ENCODE data around the gene CDC14B.

The CDC14B gene

DNA sequence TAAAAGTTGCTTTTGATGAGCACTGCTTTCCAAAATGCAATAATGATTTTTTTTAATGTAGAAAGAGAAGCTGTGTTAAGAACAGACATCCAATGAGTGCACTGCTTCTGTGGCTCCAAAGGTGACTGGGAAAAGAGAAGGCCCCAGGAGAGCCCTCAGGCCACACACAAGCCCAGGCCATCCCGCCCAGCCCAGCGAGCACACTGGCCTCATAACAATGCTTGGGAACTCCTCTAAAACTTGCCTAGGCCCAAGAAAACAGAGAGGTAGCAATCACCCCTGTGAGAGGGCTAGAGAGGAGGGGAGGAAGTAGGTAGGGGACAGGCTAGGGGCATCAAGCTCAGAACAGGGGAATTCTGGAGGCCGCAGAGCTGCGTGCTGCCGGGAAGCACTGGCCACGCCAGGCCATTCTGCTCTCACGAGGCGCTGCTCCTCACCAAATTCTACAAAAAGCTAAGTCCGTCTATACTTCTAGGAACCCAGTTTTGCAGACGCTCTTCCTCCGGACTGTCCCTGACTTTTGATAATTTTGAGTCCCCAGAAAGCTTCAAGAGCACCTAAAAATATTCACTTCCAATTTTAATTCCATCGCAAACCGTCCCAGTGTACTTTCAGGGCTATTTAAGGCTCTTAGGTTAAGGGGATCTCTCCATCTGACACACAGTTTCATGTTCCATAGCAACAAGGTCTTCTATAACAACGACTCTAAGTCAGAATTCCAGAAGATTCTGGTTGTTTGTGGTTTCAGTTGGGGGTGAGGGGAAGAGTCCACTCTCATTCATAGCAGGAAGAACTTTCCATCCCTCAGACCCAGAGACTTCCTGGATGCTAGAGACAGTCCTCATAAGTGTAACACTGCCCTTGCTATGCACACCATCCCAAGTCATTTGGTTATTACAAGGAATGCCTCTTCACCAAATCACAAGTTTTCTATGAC lies 118.7 kb downstream of the CDC14B start:
- no peak for DNase-seq (ENCODE audit: low read depth)

DNA sequence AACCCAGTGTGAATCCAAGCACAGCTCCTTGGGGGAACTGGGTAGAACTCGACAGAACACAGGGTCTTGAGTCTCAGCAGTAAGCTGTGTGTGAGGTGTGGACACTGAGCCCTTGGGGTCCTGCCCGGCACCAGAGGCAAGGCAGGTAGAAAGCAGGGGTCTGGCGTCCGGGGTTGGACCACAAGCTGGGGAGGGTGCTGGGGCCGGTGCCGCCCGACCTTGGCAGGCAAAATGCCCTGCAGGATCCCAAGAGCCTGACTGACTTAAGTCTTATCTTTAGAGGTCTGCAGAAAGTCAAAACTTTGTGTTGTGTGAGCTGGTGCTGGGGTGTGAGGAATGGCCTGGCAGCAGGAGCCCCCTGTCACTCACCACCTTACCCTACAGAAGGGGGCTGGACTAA lies 120.4 kb downstream of the CDC14B start:
- no peak for DNase-seq (ENCODE audit: low read depth)

DNA sequence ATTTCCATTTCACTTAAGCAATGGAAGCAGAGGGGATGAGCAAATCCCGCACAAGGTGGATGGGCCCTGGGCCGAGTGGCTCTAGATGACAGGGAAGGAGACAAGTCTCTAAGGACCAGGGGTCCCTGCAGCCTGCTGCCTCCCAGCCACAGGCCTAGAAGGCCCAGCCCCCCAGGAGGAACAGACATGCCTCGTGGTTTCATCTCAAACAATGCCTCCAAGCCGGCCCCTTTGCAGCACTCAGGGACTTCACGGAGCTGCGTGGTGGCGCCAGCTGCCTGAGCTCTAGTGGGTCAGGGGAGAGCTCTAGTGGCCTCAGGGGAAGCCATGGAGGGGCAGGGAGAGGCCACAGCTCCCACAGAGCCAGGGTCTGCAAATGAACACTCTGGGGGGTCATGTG lies 120.8 kb downstream of the CDC14B start:
- no peak for DNase-seq (ENCODE audit: low read depth)

DNA sequence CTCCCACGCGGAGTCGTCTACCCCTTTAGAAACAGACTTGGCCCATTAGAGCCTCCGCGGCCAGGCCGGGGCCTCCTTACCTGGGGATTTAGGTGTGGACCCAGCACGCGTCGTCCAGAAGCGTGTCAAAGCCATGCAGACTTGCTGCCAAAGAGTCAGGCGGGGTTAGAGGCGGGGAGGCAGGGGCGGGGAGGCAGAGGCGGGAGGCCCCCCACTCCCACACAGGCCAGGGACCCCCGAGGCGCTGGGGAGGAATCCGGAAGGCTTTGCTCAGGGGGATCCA lies 122.6 kb downstream of the CDC14B start:
- no peak for DNase-seq (ENCODE audit: low read depth)

DNA sequence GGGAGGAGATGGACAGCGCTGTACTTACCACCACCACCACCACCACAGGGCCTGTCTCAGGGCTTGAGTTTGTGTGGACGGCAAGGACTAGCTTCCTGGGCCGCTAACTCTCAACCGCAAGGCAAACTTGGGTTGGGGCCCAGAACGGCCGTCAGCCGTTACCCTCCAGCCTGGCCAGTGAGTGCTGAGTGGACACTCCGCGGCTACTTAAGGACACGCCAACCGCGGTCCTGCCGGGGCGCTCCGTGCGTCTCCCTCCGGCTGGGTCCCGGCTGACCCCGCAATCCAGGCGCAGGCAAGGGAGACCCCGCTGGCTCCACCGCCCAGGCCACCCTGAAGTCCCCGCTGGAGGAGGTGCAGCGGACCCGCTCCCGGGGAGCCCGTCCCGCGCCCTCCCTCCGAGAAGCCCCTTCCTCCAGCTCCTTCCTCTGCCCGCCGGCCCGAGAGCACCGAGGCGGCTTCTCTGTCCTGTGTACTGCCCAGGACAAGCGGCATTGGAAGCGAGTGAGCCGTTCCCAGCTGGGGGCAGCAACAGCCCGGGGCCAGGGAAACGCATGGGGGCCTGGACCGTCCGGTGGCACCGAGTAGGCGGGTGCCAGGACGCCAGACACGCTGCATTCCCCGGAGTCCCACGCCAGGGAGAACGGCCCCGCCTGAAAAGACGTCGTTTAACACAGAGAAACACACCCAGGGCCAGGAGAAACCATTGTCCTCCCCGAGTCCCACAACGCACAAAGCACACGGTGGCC lies 123.1 kb downstream of the CDC14B start:
- no peak for DNase-seq (ENCODE audit: low read depth)

DNA sequence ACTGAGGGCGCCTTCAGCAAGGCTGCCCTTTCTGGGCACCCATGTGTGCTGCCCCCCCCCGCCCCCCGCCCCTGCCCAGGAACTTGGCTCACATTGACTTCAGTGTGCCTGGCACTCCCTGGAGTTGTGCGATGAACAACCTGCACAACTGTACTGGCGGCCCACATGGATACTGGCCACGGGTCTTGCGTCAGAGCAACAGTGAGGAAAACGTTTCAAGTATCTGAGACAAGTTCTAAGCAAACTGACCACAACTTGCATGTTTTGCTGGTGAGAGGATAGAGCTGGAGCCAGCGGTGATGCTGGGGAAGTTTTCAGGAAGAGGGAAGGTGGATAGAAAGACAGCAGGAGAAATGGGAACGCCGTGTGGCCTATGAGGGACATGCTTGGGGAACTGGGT lies 124.3 kb downstream of the CDC14B start:
- DNase-seq (ENCODE audit: low read depth), result no peak

DNA sequence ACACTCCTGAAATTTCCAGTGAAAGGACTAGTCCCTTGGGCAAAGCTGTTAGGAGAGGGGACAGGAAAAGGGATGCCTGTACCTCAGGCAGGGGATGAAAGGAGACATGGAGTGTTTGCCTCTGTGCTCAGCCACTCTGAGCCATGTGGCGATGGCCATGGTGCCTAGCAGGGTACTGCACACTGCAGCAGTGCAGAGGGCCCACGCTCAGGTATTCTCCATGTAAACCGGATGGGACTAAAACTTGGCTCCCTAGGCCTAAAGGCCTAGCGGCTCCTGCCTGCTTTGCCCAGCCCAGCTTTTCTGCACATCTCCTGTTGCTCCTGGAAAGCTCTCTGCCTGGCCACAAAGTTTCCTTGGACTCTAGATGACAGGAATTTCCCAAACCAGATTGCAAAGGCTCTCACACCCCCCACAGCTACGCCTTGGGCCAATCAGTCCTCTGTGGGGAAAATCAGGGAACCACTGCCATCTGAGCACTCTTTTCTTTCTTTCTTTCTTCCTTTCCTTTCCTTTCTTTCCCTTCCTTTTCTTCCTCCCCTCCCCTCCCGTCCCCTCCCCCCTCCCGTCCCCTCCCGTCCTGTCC lies 125.3 kb downstream of the CDC14B start:
- DNase-seq (ENCODE audit: low read depth), result no peak

DNA sequence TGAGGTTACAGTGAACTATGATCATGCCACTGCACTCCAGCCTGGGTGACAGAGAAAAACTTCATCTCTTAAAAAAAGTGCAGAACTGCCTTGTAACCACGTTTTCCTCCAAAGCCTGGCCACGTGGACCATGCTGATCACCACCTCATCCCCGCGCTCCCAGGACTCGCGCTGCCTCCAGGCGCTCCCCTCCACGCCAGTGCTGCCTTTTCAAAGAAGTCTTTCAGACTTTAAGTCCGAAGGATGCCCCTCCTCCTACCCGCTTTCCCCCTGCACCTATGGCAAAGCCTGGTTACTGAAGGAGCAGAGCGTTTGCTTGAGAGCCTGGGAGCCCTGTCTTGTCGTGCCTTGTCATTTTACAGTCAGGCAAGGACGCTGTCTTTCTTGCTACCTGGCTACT lies 125.9 kb downstream of the CDC14B start:
- no peak for DNase-seq (ENCODE audit: low read depth)

DNA sequence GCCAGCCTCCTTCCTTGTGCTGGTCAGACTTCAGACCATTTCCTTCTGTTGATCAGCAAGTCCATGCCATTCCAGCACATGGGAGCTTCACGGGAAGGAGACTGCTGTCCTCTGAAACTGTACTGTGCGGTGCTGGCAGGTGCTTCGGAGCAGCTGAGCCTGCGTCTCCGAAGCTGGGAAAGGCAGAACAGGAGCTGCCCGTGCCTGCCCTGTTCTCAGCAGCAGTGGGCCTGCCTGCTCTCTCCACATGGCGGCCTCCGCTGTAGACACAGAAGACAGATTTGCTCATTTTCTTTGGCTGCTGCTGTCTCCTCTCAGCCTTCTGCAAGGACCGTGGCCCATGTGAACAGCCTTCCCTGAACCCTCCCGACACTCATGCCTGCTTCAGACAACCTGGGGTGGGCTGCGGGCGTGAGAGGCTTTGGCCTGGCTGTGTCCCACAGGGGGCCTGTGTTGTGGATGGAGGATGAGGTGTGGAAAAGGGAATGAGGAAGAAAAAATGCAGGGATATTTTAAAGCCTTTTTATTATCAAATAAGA lies 126.6 kb downstream of the CDC14B start:
- no peak for DNase-seq (ENCODE audit: low read depth)

DNA sequence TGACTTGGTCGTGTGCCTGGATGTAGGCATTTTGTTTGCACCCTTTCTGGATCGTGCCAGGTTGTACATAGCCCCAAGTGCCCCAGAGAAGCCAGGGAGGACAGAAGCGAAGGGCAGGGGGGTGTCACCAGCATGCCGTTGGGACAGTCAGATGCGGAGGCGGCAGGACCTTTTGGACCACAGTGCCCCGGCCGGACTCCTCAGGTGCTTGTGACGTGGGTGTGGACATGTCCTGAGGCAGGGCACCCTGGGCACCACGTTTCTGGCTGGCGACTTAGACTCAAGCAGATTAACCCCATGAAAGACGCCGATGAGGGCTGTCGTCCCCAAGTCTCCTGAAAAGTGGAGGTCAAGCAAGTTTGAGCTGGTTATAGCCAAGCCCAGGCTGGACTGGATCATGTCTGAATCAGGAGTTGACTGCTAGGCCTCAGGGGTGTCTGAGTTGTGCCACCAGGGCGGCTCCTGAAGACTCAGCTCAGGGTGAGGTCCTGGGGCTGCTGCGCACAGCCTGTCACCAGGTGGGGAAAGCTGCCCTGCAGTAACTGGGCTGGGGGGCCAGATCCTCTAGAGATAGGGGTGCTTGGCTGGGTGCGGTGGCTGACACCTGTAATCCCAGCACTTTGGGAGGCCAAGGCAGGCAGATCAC lies 127.6 kb downstream of the CDC14B start:
- no peak for DNase-seq (ENCODE audit: low read depth)

DNA sequence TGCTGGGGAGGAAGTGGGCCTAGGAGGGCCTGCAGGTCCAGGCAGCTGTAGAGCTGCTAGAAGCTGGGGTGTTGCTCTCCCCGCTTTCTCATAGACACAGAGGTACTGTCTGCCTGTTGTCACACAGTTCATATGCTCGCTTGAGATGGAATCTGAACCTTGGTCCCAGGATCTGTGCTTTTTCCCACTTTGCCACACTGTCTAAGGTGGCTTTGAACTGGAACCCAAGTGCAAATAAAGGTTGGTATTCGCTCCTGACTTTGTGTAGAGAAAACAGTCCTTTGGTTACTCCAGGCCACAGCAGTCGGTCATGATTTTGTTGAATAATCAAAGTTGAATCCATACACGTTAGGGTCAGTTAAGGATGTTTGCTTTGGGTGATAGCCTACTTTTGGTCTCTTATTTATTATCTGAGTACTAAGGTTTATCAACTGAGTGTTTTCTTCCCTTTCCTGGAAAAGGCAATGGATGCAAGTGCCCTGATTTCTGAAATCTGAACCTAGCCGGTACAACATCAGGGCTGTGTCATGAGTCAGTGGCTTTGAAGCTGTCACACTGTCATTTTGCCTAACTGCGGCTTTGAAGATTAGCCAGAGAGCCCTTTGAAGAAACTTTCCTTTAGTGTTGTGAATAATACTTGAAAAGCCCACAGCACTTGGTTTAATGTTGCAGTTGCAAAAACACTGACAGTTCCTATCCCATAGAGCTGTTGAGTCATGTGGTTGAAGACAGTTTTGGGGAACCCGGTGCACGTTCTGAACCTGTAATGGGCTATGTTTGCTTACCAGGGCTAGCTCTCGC lies 128.4 kb downstream of the CDC14B start:
- DNase-seq (ENCODE audit: low read depth), result no peak

DNA sequence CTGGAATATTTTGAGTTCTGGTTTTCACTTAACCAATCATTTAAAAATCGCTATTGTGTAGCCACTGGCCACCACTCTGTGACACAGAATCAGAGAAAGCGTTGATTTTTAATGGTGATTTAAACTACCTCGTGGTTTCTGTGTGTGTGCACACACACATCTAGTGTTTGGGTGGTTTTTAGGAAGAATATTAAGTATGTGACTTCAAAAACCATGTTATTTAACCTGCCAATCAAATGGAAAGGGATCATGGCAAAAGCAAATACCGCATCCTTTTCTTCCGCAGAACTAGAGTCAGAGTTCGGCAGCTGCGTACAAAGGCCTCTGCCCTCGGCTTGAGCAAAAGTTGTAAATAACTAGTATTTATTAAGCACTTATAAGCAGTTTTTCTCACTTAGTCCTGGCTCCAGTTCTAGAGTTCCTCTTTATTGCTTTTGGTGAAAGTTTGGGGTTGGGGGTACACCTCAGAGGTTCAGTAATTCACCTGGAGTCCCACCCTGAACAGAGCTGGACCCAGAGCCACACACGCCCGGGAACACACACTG lies 129.0 kb downstream of the CDC14B start:
- DNase-seq (ENCODE audit: low read depth), result no peak

DNA sequence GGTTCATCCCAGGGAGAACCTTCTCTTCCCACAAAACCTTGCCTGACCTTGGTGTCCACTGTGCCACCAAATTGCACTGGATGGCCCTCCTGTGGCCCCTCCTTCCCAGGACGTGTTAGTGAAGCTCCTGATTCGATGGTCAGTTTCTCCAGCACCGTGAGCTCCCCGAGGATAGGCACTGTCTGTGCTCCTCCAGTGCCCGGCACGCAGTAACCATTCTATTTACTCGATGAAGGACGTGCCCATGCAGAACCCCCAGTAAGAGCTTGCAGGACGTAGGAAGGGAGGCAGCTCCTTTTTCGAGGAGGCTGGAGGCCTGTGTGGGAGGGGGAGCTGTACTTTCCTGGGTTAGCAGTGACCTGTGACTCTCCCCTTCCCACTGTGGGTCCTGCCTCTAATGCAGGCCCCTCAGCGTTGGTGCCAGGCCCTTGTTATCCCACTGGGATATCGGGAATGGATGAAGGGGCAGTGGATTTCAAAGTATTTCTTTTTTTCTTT lies 130.1 kb downstream of the CDC14B start:
- DNase-seq (ENCODE audit: low read depth), result no peak

DNA sequence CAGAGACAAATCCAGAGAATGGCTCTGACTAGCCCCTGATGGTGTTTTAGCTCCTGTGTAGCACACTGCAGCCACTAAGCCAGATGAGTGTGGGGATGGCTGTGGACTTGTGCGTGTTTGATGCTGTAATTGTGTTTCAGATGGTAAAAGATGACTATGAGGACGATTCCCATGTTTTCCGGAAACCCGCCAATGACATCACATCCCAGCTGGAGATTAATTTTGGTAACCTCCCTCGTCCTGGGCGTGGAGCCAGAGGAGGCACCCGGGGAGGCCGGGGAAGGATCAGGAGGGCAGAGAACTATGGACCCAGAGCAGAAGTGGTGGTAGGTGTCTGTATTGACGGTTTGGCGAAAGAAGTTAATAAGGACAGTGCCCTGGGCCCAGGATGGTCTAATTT lies 131.7 kb downstream of the CDC14B start:
- DNase-seq (ENCODE audit: low read depth), result no peak

DNA sequence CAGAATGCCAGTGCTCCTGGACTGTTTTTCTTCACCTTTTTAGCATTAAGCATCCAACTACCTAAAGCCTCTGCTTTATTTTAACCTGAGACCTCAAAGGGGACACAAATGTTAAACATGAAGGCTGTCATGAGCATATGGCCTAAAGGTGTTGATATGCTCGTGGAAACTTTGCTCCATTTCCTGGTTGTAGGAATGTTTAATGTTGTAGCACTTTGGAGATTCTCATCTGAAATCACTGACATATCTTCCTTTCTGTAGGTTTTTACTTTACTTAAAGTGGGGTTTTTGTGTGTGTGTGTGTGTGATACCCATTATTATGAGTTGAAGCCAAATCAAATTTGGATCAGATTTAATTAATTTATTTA lies 132.6 kb downstream of the CDC14B start:
- no peak for DNase-seq (ENCODE audit: low read depth)

DNA sequence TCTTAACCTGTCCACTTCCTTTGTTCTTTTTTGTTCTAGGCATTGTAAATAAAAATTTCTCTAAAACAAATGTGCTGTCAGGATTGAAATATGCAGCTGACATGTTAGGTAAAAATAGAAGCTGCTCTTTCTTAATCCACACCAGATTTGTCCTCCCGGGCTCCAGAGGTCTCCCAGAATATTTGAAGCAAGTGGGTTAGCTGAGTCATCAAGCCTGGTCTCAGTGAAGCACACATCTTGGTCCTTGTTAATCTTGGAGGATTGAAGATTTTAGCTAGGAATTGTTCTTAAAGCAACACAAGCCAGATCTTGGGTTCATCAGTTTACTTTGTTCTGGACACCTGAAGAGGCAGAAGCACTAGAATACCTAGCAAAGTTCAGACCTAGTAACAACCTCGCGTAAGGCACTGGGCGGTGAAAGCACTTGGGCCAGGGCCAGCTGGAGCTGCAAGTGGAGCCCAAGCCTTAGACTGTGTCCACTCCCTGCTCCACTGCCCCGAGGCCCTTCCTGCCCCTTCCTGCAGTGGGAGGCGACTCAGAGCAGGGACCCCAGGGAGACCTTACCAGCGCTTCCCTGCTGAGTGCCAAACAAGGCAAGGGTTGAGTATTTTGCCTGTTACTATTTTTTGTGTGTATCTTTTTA lies 133.1 kb downstream of the CDC14B start:
- DNase-seq (ENCODE audit: low read depth), result no peak

DNA sequence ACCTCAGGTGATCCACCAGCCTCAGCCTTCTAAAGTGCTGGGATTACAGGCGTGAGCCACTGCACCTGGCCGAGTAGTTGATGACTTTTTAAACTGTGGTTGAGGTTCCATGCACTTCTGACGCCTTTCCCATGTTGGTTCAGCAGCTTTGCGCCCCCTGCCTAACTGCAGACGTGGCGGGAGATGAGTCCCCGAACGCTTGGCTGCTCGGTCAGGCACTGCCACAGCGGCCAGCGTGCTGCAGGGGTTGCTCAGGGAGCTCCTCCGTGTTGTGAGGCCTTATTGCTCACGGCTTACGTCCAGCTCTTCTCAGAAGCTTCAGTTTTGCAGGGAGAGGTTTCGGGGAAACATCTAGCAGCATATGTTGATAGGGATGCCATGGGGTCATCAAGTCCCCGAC lies 134.4 kb downstream of the CDC14B start:
- DNase-seq (ENCODE audit: low read depth), result no peak

DNA sequence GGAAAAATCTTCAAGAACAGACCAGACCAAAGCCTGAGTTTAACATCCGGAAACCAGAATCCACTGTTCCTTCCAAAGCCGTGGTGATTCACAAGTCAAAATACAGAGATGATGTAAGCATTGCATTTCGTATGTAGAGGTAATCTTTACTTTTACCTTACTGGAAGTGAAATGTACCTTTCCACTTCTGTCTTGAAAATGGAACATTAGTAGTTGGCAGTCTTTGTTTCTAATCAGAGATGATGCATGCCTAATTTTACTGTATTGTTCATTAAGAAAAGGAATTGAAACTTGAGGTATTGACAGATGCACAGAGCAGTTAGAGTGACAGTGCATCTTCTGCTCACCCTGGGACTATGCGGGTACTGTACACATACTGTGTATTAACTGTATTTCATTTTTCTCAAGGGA lies 135.1 kb downstream of the CDC14B start:
- no peak for DNase-seq (ENCODE audit: low read depth)

DNA sequence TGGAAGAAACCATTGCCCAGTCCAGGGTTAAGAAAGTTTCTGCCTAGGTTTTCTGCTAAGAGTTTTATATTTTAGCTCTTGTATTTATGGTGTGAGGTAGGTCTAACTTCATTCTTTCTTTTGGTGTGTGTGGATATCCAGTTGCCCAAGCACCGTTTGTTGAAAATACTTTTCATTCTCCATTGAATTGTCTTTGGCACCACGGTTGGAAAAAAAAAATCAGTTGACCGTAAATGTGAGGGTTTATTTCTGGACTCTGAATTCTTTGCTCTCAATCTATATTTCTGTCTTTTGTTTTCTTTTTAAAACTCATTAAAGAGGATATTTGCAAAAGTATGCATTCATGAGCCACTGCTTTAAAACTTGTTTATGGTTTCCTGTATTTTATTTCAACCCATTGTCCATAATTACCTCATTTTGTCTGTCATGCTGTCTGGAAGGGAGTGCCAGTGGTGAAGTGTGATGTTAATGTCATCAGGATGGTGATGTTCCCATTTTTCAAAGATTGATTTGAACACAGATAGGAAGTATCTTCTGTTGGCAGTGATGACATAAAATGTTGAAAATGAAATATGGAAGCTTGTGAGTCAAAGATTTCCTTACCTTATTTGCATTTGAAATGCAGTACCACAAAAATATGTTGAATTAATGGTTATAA lies 135.8 kb downstream of the CDC14B start:
- no peak for DNase-seq (ENCODE audit: low read depth)

DNA sequence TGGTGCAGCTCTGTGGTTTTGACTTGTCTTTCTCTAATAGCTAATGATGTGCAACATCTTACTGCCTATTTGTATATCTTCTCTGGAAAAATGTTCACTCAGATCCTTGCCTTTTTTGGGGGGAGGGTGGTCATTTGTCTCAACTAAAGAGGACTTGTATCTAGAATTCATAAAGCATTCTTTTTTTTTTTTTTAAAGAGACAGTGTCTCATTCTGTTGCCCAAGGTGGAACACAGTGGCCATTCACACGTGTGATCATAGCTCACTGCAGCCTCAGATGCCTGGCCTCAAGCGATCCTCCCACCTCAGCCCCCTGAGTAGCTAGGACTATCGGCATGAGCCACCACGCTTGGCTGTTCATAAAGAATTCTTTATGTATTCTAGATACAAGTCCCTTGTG lies 136.4 kb downstream of the CDC14B start:
- no peak for DNase-seq (ENCODE audit: low read depth)

Measured in activated T-helper 1 cell treated with Interleukin-2 at 50 U/mL for 16 hours (primary cell).